NCI-H82 treated with DMSO at 0.1 percent for 48 hours (cell line): ENCODE results near the gene RPTOR.

Experiments
- DNase-seq: peaks from one replicate; lab custom pipeline; 2025; ENCODE audit not compliant: unreplicated experiment; lab: John Stamatoyannopoulos, UW

RPTOR gene

GRCh38 chr17:80980397-80981061, 435.9 kb downstream of the RPTOR start:
- no peak for DNase-seq

- no peak for DNase-seq
These were observed 436.6 kb downstream of the RPTOR start for GRCh38 chr17:80981062-80981902.

- no peak for DNase-seq
These were observed 437.3 kb downstream of the RPTOR start for GRCh38 chr17:80981929-80982425.

- DNase-seq = no peak
These were observed 437.9 kb downstream of the RPTOR start for GRCh38 chr17:80982426-80982974.

- DNase-seq = no peak
These were observed 438.9 kb downstream of the RPTOR start for GRCh38 chr17:80983545-80983944.

GRCh38 chr17:80984749-80985148, 440.1 kb downstream of the RPTOR start:
- no peak for DNase-seq

- DNase-seq = no peak
These were observed 441.4 kb downstream of the RPTOR start for GRCh38 chr17:80986046-80986445.

GRCh38 chr17:80986816-80987475, 442.3 kb downstream of the RPTOR start:
- no peak for DNase-seq

- DNase-seq = no peak
These were observed 443.4 kb downstream of the RPTOR start for GRCh38 chr17:80987941-80988461.

GRCh38 chr17:80989586-80989913, 444.9 kb downstream of the RPTOR start:
- no peak for DNase-seq

- no peak for DNase-seq
These were observed 446.4 kb downstream of the RPTOR start for GRCh38 chr17:80990921-80991644.

GRCh38 chr17:80991645-80992076, 447.0 kb downstream of the RPTOR start, which contains the start of gene CHMP6:
Gene CHMP6, plus strand, starts transcription at chr17:80991841. Its CDS starts 78 bp downstream, at chr17:80991919.
- no peak for DNase-seq

GRCh38 chr17:80992077-80992947, 447.7 kb downstream of the RPTOR start:
- DNase-seq = no peak

GRCh38 chr17:80992948-80993624, 448.4 kb downstream of the RPTOR start:
- no peak for DNase-seq

GRCh38 chr17:80995131-80995530, 450.5 kb downstream of the RPTOR start:
- DNase-seq = no peak

- DNase-seq = no peak
These were observed 452.0 kb downstream of the RPTOR start for GRCh38 chr17:80996422-80997305.

GRCh38 chr17:80997424-80998117, 452.9 kb downstream of the RPTOR start:
- DNase-seq = no peak
